Aorta (tissue), 5 donors: ENCODE data around the gene ADNP. TPM values are rescaled to one million over a fixed set of nuclear protein-coding genes. Genes with fewer than 3 reads are reported as not detected.

Experiments used
- ATAC-seq: fragments of 200-7000 bp; cut with Tn5 transposase; one replicate; pipeline ENCODE4 v1.9.1; 2022; ENCODE audit warnings: moderate library complexity; ENCODE audit not compliant: low FRiP score
- DNase-seq, 2 donors: peaks; one replicate each; pipeline ENCODE4 v3.0.0-alpha.2; 2020
- H3K27ac ChIP-seq, 2 donors: one replicate each; pipeline ENCODE4 v1.5.1; 2013; ENCODE audit warnings: low read length in 2 of 2, mild to moderate bottlenecking in 2 of 2, moderate library complexity in 2 of 2, control low read depth in 1 of 2, inconsistent platforms in 1 of 2, low read depth in 1 of 2
- H3K27me3 ChIP-seq, 2 donors: one replicate each; pipeline ENCODE4 v1.6.1; 2013; ENCODE audit warnings: control low read depth in 1 of 2, low read length in 1 of 2, mild to moderate bottlenecking in 1 of 2, moderate library complexity in 1 of 2; ENCODE audit not compliant: insufficient read depth in 2 of 2, control insufficient read depth in 1 of 2
- H3K36me3 ChIP-seq, 2 donors: one replicate each; pipeline ENCODE4 v1.6.1; 2013; ENCODE audit warnings: control low read depth in 1 of 2, low read length in 1 of 2, mild to moderate bottlenecking in 1 of 2; ENCODE audit not compliant: insufficient read depth in 2 of 2, control insufficient read depth in 1 of 2
- H3K4me1 ChIP-seq, 2 donors: one replicate each; pipeline ENCODE4 v1.6.1; 2013; ENCODE audit warnings: low read length in 2 of 2, control low read depth in 1 of 2, mild to moderate bottlenecking in 1 of 2, moderate library complexity in 1 of 2; ENCODE audit not compliant: insufficient read depth in 2 of 2, control insufficient read depth in 1 of 2
- H3K4me3 ChIP-seq, 2 donors: one replicate each; pipeline ENCODE4 v1.5.1; 2013; ENCODE audit warnings: low read length in 2 of 2, control low read depth in 1 of 2, mild to moderate bottlenecking in 1 of 2
- H3K9me3 ChIP-seq: one replicate; pipeline ENCODE4 v1.6.1; 2013; ENCODE audit warnings: mild to moderate bottlenecking, low read length; ENCODE audit not compliant: control insufficient read depth
- WGBS, 2 donors: extraction: QIAGEN DNeasy Blood & Tissue Kit; methylation state at CpG; one replicate each; pipeline ENCODE4 v1.1.7; 2013; 5-methylcytosine and 5-hydroxymethylcytosine counted together
- intact Hi-C, 2 donors: fragments of 100-400 bp; cut with DNase I; formaldehyde crosslinking; loops; one replicate each; pipeline versions ENCODE4 v1.14.2 to v1.15.0; 2022
- polyA plus RNA-seq, 2 donors: library from polyadenylated mRNA; stranded (reverse); fragments of 200-250 nt; gene quantifications; one replicate each; pipeline ENCODE4 v1.2.3, GENCODE V29; 2013
- total RNA-seq, 2 donors: library from RNA; stranded (reverse); fragmentation: NEBNext Ultra II Directional; extraction: Animal tissue kit (Norgen Biotek cat#: 25700); gene quantifications; one replicate each; pipeline ENCODE4 v1.2.1, GENCODE V29; 2021
- donor health status: healthy with polysubstance abuse.
- donor health status: Bipolar disorder and iron deficiency.
- donor health status: DM: no; HTN: no; CAD: no.
- donor health status: DM: no; HTN: no; CAD: no.
- donor health status: DM: yes; HTN: yes; CAD: no.

Gene ADNP
- total and polyA plus RNA-seq, 4 donors: 9.4 to 61.4 (median 39.0) TPM

DNA sequence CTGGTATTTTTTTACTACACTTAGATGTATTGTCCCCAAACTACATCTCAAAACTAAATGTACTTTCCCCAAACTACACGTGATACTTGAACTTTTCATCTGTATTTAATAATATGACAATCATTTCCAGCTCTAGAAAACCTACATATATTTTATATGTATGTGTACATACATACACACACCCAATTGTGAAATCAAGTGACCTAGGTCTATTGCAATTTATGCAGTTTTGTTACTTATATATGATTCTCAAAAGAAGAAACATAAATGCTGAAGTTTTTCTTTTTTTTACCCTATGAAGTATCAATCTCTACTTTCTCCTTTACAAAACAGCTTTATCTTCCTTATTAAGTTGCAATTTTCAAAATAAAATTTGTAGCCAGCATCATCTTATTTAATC lies 4.7 kb downstream of the ADNP start:
- intact Hi-C loops: loop anchor here in 1 of 2 donors (5.0 kb wide), 1 partner anchor 129 kb away; the partner anchor contains the start of gene BCAS4
- 14 to 16% methylated on average over 1 of the region's 1 CpG for WGBS, 2 donors
- H3K36me3 ChIP-seq: no peaks in the 10 kb centered on the region

DNA sequence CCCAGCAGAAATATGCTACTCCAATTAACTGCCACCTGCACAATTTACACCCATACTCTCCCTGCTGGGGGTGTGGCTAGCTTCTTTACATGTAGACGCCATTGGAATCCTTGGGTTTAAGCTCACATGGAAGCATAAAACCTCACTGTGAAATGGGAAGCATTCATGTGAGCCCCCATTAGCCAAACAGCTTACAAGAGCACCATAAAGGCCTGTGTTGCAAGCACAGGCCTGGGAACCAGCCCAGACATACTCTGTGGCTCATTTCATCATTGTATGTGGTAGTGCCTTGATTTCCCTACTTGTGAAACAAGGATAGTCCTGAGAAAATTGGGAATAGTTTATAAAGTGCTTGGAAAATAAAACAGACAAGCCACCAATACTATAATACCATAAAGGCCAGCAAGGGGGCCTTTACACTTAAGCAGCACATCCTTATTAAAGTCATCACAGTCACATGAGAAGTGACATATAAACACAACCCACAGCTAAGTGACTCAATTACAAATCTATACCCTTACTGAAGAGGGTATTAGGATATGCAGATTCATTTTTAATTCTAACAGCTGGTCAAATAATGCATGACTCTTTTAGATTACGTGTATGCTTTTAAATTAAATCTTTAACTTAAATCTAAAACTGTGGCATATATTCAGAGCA lies 6.8 kb downstream of the ADNP start:
- no peak for DNase-seq
- Histone ChIP-seq H3K4me1 (peaks cover 2 to 6% of the 10 kb centered on the region in 2 donors), H3K27ac (no peak overlapping the region), H3K9me3 (no peaks in the 10 kb centered on the region), H3K27me3 (no peaks in the 10 kb centered on the region), H3K36me3 (no peaks in the 10 kb centered on the region), H3K4me3 (no peak overlapping the region)
- 44 to 46% methylated on average over 2 of the region's 2 CpGs for WGBS, 2 donors
- intact Hi-C loops: no loop called here
- ATAC-seq: no peak

More for the DNA sequence above, 4.7 kb downstream of the ADNP start:
- Histone ChIP-seq H3K4me3 (no peak overlapping the region), H3K9me3 (no peaks in the 10 kb centered on the region), H3K27me3 (no peaks in the 10 kb centered on the region), H3K27ac (no peak overlapping the region), H3K4me1 (peaks cover 2 to 6% of the 10 kb centered on the region in 2 donors)
- DNase-seq: no peak
- ATAC-seq: no peak

DNA sequence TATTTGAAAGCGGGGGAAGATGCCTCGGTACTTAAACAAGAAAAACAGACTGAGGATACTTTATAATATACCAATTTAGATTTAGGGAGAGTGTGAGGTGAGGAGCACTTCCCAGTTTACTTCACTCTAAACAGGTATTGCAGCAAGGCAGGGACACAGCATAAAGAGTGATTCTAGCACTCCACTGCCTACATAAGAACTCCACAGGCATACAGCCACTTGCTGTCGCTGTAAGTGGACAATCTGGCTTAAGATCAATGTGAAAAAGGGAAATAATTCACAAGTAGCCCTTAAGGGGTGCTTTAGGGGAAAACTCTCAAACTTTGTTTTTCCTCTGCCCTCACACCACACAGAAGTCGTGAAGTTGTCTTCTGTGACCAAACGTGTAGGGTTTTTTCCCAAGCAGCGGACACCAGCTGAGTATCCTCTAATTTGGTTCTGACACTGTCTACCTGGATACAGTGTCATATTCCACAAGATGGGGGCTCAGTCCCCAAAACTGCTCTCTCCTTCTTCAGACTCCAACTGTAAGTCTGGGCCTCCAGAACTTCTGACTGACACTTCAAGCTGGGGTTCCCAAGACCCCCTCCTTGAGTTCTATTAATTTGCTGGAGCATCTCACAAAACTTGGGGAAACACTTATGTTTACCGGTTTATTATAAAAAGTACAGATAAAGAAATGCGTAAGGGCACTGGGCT lies 9.3 kb downstream of the ADNP start:
- ATAC-seq (no peak), DNase-seq (no peak)
- Histone ChIP-seq H3K4me3 (no peak overlapping the region), H3K27me3 (no peaks in the 10 kb centered on the region), H3K27ac (peak overlapping the region in 1 of 2 donors; percentile 33), H3K9me3 (no peaks in the 10 kb centered on the region), H3K36me3 (no peaks in the 10 kb centered on the region), H3K4me1 (peaks cover 2 to 9% of the 10 kb centered on the region in 2 donors)
- intact Hi-C loops: no loop called here
- 57 to 61% methylated on average over 8 of the region's 8 CpGs for WGBS, 2 donors

DNA sequence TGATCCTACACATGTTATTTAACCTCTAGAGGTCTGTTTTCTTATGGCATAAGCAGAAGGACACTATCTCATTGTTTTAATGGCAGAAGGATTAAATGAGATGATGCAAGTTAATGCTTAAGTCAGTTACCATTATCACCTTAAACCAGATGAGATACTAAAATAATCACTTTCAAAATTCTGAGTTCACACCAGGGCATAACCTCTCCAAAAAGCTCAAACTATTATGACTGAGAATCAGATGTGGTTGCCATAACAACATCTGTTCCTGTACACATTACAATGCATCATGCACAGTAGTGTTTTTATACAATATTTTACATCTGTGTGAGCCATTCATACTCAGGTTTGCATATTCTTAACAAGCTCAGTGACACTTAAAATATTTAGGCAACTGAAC lies 10.2 kb downstream of the ADNP start:
- H3K4me3 ChIP-seq: no peak overlapping the region
- no peaks in the 10 kb centered on the region for H3K36me3 ChIP-seq
- no peak for DNase-seq
- intact Hi-C loops: no loop called here
- no peak for ATAC-seq
- H3K4me1 ChIP-seq: peaks cover 2 to 12% of the 10 kb centered on the region in 2 donors
- H3K27ac ChIP-seq: no peak overlapping the region
- no peaks in the 10 kb centered on the region for H3K27me3 ChIP-seq
- H3K9me3 ChIP-seq: no peaks in the 10 kb centered on the region

DNA sequence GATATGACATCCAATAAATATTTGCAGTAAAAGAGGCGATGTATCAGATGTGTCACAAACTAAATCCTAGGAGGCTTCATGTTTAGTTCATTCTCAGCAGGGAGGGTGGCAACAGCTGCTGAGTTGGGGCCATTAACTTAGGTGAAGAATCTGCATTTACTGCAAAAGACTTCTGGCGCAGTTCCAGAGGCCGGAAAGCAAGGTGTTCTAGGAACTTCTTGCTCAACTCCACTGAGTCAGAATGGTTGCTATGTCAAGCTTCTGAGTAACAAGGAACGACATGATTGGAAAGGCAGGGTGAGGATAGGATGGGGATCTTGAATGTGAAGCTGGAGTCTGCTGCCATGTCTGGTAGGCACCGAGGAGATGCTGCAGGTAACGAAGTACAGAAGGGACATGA lies 11.7 kb downstream of the ADNP start:
- Histone ChIP-seq H3K4me1 (peaks cover 2 to 9% of the 10 kb centered on the region in 2 donors), H3K36me3 (no peaks in the 10 kb centered on the region), H3K4me3 (no peak overlapping the region), H3K9me3 (no peaks in the 10 kb centered on the region), H3K27me3 (no peaks in the 10 kb centered on the region), H3K27ac (no peak overlapping the region)
- intact Hi-C loops: no loop called here
- 65 to 68% methylated on average over 6 of the region's 6 CpGs for WGBS, 2 donors
- DNase-seq (peak; percentile 63 to 84), ATAC-seq (no peak)

DNA sequence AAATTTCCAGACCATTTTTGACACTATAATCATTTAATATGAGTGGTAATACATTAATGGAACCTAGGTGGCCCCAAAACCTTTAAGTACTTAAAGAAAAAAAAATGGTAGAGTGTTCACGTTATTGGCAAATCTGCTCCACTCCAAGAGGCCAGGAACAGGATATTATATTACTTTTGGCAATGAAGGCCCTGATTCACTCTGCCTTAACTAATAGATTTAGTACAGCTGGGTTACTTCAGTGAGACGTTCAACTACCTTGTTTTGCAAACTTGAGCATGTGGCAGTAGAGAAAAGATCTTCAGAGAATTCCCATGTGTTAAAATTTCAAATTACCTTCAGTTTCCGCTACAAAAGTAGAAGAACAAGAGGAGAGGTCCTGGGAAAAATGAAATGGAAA lies 12.8 kb downstream of the ADNP start:
- H3K9me3 ChIP-seq: no peaks in the 10 kb centered on the region
- no peaks in the 10 kb centered on the region for H3K27me3 ChIP-seq
- peaks cover 2 to 17% of the 10 kb centered on the region in 2 donors for H3K4me1 ChIP-seq
- H3K4me3 ChIP-seq: no peak overlapping the region
- intact Hi-C loops: no loop called here
- no peak overlapping the region for H3K27ac ChIP-seq
- DNase-seq (no peak), ATAC-seq (no peak)
- 32 to 34% methylated on average over 3 of the region's 3 CpGs for WGBS, 2 donors
- H3K36me3 ChIP-seq: no peaks in the 10 kb centered on the region

DNA sequence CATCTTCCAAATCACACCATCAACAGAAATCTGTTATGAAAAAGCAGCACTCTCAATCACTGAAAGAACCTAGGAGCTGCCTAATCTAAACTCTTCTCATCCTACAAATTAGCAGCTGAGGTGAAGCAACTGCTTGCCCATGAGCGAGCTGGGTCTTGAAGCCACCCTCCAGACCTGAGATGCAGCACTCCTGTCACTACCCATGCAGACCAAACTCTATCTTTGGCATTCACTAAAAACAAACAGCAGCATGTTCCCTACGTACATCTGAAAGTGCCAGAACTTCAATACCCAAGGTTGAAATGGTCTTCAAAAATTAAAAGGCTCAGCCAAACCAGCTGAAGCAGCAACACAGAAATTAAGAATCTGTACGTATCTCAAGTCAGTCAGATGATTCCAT lies 14.3 kb downstream of the ADNP start:
- intact Hi-C loops: no loop called here
- Histone ChIP-seq H3K9me3 (no peaks in the 10 kb centered on the region), H3K27me3 (no peaks in the 10 kb centered on the region), H3K4me3 (no peak overlapping the region), H3K27ac (peak overlapping the region in 1 of 2 donors; percentile 51), H3K36me3 (no peaks in the 10 kb centered on the region), H3K4me1 (peaks cover under 1 to 16% of the 10 kb centered on the region in 2 donors)
- WGBS, 2 donors: 39 to 40% methylated on average over 3 of the region's 3 CpGs
- no peak for ATAC-seq
- DNase-seq: no peak

DNA sequence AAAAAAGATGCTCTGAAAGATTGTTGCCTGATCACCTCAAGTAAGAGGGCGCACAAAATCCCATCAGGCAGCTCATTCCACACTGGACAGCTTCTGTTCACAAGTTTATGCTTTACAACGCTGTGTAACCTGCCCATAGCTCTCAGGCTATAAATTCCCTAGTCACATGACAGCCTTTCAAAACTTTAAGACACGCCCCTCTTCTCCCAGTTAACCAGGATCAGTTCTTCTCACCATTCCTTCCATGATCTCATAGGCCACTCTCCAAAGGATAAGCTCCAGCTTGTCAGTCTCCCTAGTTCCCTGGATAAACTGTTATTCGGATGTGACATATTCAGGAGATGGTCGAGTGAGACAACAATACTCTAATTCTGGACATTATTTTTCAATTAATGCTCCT lies 15.0 kb downstream of the ADNP start:
- DNase-seq (no peak), ATAC-seq (peak; percentile 23)
- Histone ChIP-seq H3K27me3 (no peaks in the 10 kb centered on the region), H3K36me3 (no peaks in the 10 kb centered on the region), H3K4me1 (peaks cover 3 to 20% of the 10 kb centered on the region in 2 donors), H3K27ac (no peak overlapping the region), H3K4me3 (no peak overlapping the region), H3K9me3 (no peaks in the 10 kb centered on the region)
- 29 to 33% methylated on average over 5 of the region's 5 CpGs for WGBS, 2 donors
- intact Hi-C loops: no loop called here

DNA sequence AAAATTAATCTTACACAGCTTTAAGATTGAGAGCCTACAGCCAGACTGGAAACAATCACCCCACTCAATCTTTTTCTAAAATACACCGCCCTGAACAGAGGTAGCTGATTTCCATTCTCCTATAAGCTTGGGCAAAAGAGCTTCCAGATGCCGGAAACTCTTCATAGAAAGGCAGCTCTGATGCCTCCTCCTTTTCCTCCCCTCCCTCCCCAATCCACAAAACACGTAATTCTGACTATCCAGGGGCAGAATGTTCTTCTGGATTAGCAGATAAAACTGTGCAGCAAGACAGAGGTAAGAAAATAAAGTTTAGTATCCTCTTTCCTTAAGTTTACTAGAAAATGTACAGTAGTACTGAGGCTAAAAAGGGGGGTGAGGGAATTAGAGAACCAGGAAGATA lies 15.8 kb downstream of the ADNP start:
- DNase-seq (no peak), ATAC-seq (no peak)
- Histone ChIP-seq H3K27ac (no peak overlapping the region), H3K36me3 (no peaks in the 10 kb centered on the region), H3K9me3 (no peaks in the 10 kb centered on the region), H3K27me3 (no peaks in the 10 kb centered on the region), H3K4me1 (peaks cover 3 to 25% of the 10 kb centered on the region in 2 donors), H3K4me3 (no peak overlapping the region)
- intact Hi-C loops: no loop called here
- WGBS, 2 donors: 19 to 27% methylated on average over 3 of the region's 3 CpGs
